ENCODE measurements around the gene LIN28A.

DNA sequence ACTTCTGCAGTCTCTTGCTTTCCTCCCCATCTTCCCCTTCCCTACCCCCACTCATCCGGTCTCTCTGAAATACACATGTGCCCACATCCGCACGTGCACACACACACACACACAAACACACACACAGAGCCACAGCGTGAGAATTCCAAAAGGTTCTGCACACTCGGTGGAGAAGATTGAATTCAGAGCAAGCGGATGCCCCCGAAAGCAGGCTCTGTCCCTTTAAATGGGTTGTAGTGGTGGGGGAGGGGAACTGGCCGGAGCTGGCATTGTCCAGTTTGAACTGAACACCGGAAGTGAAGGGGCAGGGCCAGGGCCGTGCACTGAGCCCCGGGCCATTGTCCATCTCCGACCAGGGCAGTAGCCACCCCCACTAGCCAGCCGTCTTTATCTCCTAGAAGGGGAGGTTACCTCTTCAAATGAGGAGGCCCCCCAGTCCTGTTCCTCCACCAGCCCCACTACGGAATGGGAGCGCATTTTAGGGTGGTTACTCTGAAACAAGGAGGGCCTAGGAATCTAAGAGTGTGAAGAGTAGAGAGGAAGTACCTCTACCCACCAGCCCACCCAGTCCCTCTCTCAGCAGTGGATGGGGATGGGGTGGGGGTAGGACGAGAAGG, 1.3 kb upstream of the LIN28A start:
- TF ChIP-seq, protein P1, sequence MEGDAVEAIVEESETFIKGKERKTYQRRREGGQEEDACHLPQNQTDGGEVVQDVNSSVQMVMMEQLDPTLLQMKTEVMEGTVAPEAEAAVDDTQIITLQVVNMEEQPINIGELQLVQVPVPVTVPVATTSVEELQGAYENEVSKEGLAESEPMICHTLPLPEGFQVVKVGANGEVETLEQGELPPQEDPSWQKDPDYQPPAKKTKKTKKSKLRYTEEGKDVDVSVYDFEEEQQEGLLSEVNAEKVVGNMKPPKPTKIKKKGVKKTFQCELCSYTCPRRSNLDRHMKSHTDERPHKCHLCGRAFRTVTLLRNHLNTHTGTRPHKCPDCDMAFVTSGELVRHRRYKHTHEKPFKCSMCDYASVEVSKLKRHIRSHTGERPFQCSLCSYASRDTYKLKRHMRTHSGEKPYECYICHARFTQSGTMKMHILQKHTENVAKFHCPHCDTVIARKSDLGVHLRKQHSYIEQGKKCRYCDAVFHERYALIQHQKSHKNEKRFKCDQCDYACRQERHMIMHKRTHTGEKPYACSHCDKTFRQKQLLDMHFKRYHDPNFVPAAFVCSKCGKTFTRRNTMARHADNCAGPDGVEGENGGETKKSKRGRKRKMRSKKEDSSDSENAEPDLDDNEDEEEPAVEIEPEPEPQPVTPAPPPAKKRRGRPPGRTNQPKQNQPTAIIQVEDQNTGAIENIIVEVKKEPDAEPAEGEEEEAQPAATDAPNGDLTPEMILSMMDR (IDR thresholded peaks at IDR 0.05): no peak
- TF ChIP-seq POLR2A (IDR thresholded peaks at IDR 0.05): no peak
- TF ChIP-seq EP300 (IDR thresholded peaks at IDR 0.05): no peak

All from tibial nerve (tissue), 4 donors.